ENCODE measurements around the gene IDUA.

IDUA gene

GRCh38 chr4:984336-985054 is 2.3 kb upstream of the IDUA start:
- FAIRE-seq: no peak
- DNase-seq (ENCODE audit: extremely low spot score, insufficient read length, low read depth): no peak

- no peak for DNase-seq (ENCODE audit: extremely low spot score, insufficient read length, low read depth)
Observed at GRCh38 chr4:985123-985830, 1.6 kb upstream of the IDUA start.

GRCh38 chr4:986428-986878 is 391 bp upstream of the IDUA start:
- no peak for DNase-seq (ENCODE audit: extremely low spot score, insufficient read length, low read depth)
- no peak for FAIRE-seq

More at GRCh38 chr4:985123-985830, 1.6 kb upstream of the IDUA start:
- no peak for FAIRE-seq

- FAIRE-seq: no peak
- DNase-seq (ENCODE audit: extremely low spot score, insufficient read length, low read depth): no peak
Observed at GRCh38 chr4:987624-988513, 1.0 kb downstream of the IDUA start.

GRCh38 chr4:988726-989721 is 2.2 kb downstream of the IDUA start:
- FAIRE-seq: no peak
- DNase-seq (ENCODE audit: extremely low spot score, insufficient read length, low read depth): no peak

- FAIRE-seq: no peak
- DNase-seq (ENCODE audit: extremely low spot score, insufficient read length, low read depth): no peak
Observed at GRCh38 chr4:989722-990471, 3.1 kb downstream of the IDUA start.

GRCh38 chr4:990746-991367 is 4.0 kb downstream of the IDUA start:
- no peak for FAIRE-seq
- no peak for DNase-seq (ENCODE audit: extremely low spot score, insufficient read length, low read depth)

- no peak for DNase-seq (ENCODE audit: extremely low spot score, insufficient read length, low read depth)
- no peak for FAIRE-seq
Observed at GRCh38 chr4:991451-992296, 4.8 kb downstream of the IDUA start.

- no peak for DNase-seq (ENCODE audit: extremely low spot score, insufficient read length, low read depth)
- FAIRE-seq: no peak
Observed at GRCh38 chr4:992297-993110, 5.7 kb downstream of the IDUA start.

GRCh38 chr4:993111-994029 is 6.5 kb downstream of the IDUA start, which contains the start of gene SLC26A1:
Gene SLC26A1 (minus strand): TSS chr4:993404. CDS start chr4:991703, 1,701 bp downstream.
- no peak for DNase-seq (ENCODE audit: extremely low spot score, insufficient read length, low read depth)

GRCh38 chr4:995311-996026 is 8.6 kb downstream of the IDUA start:
- DNase-seq (ENCODE audit: extremely low spot score, insufficient read length, low read depth) (no peak), FAIRE-seq (no peak)

More at GRCh38 chr4:993111-994029, 6.5 kb downstream of the IDUA start, which contains the start of gene SLC26A1:
- FAIRE-seq: no peak

GRCh38 chr4:996030-996996 is 9.5 kb downstream of the IDUA start:
- DNase-seq (ENCODE audit: extremely low spot score, insufficient read length, low read depth): no peak
- FAIRE-seq: no peak

GRCh38 chr4:996997-997374 is 10.1 kb downstream of the IDUA start:
- FAIRE-seq: no peak

More at GRCh38 chr4:996997-997374, 10.1 kb downstream of the IDUA start:
- no peak for DNase-seq (ENCODE audit: extremely low spot score, insufficient read length, low read depth)
